ENCODE results near the gene GABRD.

GRCh38 chr1:2052054-2052679, 33.0 kb downstream of the GABRD start:
- TF ChIP-seq TAF1 (IDR thresholded peaks at IDR 0.05; ENCODE audit: borderline replicate concordance, insufficient read depth, low read length) (no peak), POLR2AphosphoS5 (IDR thresholded peaks at IDR 0.05; ENCODE audit: low read depth, low read length) (no peak)

Measured in PFSK-1 (cell line).